ENCODE data around the gene CHIT1.

Gene CHIT1

GRCh38 chr1:203219934-203220333 is 9.5 kb downstream of the CHIT1 start:
- TF ChIP-seq JUND (IDR thresholded peaks at IDR 0.05; ENCODE audit: low read depth) = no peak
- peak in 1 of 2 experiments; percentile 61 for DNase-seq (ENCODE audit: low read depth in 1 of 2, low spot score in 1 of 2)
- in situ Hi-C loops (cut with HindIII; ENCODE audit: low pct_unique_long_range_greater_than_20kb, low sequenced_read_pairs) = no loop called here

GRCh38 chr1:203219171-203219570 is 10.3 kb downstream of the CHIT1 start:
- DNase-seq (ENCODE audit: low read depth in 1 of 2, low spot score in 1 of 2) = no peak
- no peak for TF ChIP-seq JUND (IDR thresholded peaks at IDR 0.05; ENCODE audit: low read depth)
- in situ Hi-C loops (cut with HindIII; ENCODE audit: low pct_unique_long_range_greater_than_20kb, low sequenced_read_pairs) = no loop called here

GRCh38 chr1:203217668-203218067 is 11.8 kb downstream of the CHIT1 start:
- in situ Hi-C loops (cut with HindIII; ENCODE audit: low pct_unique_long_range_greater_than_20kb, low sequenced_read_pairs) = no loop called here
- TF ChIP-seq JUND (IDR thresholded peaks at IDR 0.05; ENCODE audit: low read depth) = no peak
- DNase-seq (ENCODE audit: low read depth in 1 of 2, low spot score in 1 of 2) = no peak

GRCh38 chr1:203217139-203217655 is 12.3 kb downstream of the CHIT1 start:
- in situ Hi-C loops (cut with HindIII; ENCODE audit: low pct_unique_long_range_greater_than_20kb, low sequenced_read_pairs) = no loop called here
- no peak for TF ChIP-seq JUND (IDR thresholded peaks at IDR 0.05; ENCODE audit: low read depth)
- peak in 1 of 2 experiments; percentile 42 for DNase-seq (ENCODE audit: low read depth in 1 of 2, low spot score in 1 of 2)

- peak; percentile 53 to 78 for DNase-seq (ENCODE audit: low read depth in 1 of 2, low spot score in 1 of 2)
- in situ Hi-C loops (cut with HindIII; ENCODE audit: low pct_unique_long_range_greater_than_20kb, low sequenced_read_pairs) = no loop called here
- no peak for TF ChIP-seq JUND (IDR thresholded peaks at IDR 0.05; ENCODE audit: low read depth)
Observed at GRCh38 chr1:203216274-203217138, 13.0 kb downstream of the CHIT1 start.

GRCh38 chr1:203215573-203215972 is 13.9 kb downstream of the CHIT1 start:
- in situ Hi-C loops (cut with HindIII; ENCODE audit: low pct_unique_long_range_greater_than_20kb, low sequenced_read_pairs) = no loop called here
- no peak for TF ChIP-seq JUND (IDR thresholded peaks at IDR 0.05; ENCODE audit: low read depth)
- no peak for DNase-seq (ENCODE audit: low read depth in 1 of 2, low spot score in 1 of 2)

- no peak for DNase-seq (ENCODE audit: low read depth in 1 of 2, low spot score in 1 of 2)
- in situ Hi-C loops (cut with HindIII; ENCODE audit: low pct_unique_long_range_greater_than_20kb, low sequenced_read_pairs) = no loop called here
- TF ChIP-seq JUND (IDR thresholded peaks at IDR 0.05; ENCODE audit: low read depth) = no peak
Observed at GRCh38 chr1:203214871-203215270, 14.6 kb downstream of the CHIT1 start.

- in situ Hi-C loops (cut with HindIII; ENCODE audit: low pct_unique_long_range_greater_than_20kb, low sequenced_read_pairs) = no loop called here
- no peak for TF ChIP-seq JUND (IDR thresholded peaks at IDR 0.05; ENCODE audit: low read depth)
Observed at GRCh38 chr1:203213126-203213525, 16.3 kb downstream of the CHIT1 start.

GRCh38 chr1:203211812-203212211 is 17.7 kb downstream of the CHIT1 start:
- in situ Hi-C loops (cut with HindIII; ENCODE audit: low pct_unique_long_range_greater_than_20kb, low sequenced_read_pairs) = no loop called here
- no peak for DNase-seq (ENCODE audit: low read depth in 1 of 2, low spot score in 1 of 2)
- TF ChIP-seq JUND (IDR thresholded peaks at IDR 0.05; ENCODE audit: low read depth) = no peak

More at GRCh38 chr1:203213126-203213525, 16.3 kb downstream of the CHIT1 start:
- DNase-seq (ENCODE audit: low read depth in 1 of 2, low spot score in 1 of 2) = no peak

- TF ChIP-seq JUND (IDR thresholded peaks at IDR 0.05; ENCODE audit: low read depth) = no peak
- DNase-seq (ENCODE audit: low read depth in 1 of 2, low spot score in 1 of 2) = peak in 1 of 2 experiments; percentile 45
- in situ Hi-C loops (cut with HindIII; ENCODE audit: low pct_unique_long_range_greater_than_20kb, low sequenced_read_pairs) = no loop called here
Observed at GRCh38 chr1:203210988-203211387, 18.5 kb downstream of the CHIT1 start.

GRCh38 chr1:203210350-203210749 is 19.1 kb downstream of the CHIT1 start:
- in situ Hi-C loops (cut with HindIII; ENCODE audit: low pct_unique_long_range_greater_than_20kb, low sequenced_read_pairs) = no loop called here
- no peak for TF ChIP-seq JUND (IDR thresholded peaks at IDR 0.05; ENCODE audit: low read depth)
- DNase-seq (ENCODE audit: low read depth in 1 of 2, low spot score in 1 of 2) = no peak

GRCh38 chr1:203208181-203208580 is 21.3 kb downstream of the CHIT1 start:
- in situ Hi-C loops (cut with HindIII; ENCODE audit: low pct_unique_long_range_greater_than_20kb, low sequenced_read_pairs) = no loop called here
- TF ChIP-seq JUND (IDR thresholded peaks at IDR 0.05; ENCODE audit: low read depth) = no peak
- DNase-seq (ENCODE audit: low read depth in 1 of 2, low spot score in 1 of 2) = no peak

GRCh38 chr1:203207751-203208150 is 21.7 kb downstream of the CHIT1 start:
- in situ Hi-C loops (cut with HindIII; ENCODE audit: low pct_unique_long_range_greater_than_20kb, low sequenced_read_pairs) = no loop called here
- no peak for TF ChIP-seq JUND (IDR thresholded peaks at IDR 0.05; ENCODE audit: low read depth)
- DNase-seq (ENCODE audit: low read depth in 1 of 2, low spot score in 1 of 2) = no peak
